ENCODE measurements around the gene ZNF366. TPM values are rescaled to one million over a fixed set of nuclear protein-coding genes. Genes with fewer than 3 reads are reported as not detected.

Gene ZNF366
- polyA plus RNA-seq, 2 of the 4 experiments (the other 2 are of a cell fraction), result not detected

- H3K9me3 ChIP-seq, result no peaks in the 10 kb centered on the region
- DNase-seq (ENCODE audit: low read depth in 1 of 2, low spot score in 1 of 2) (no peak), FAIRE-seq (no peak), ATAC-seq (no peak)
- no peak overlapping the region for H3K27ac ChIP-seq
- no peak overlapping the region for H3K4me2 ChIP-seq
- peaks cover 3% of the 10 kb centered on the region; the same call in 1 of the 3 replicates for H3K4me1 ChIP-seq
- ChIA-PET POLR2A (no interaction called here), CTCF (interaction anchor here (0.8 to 2.0 kb wide), 3 partner anchors 11 to 78 kb away, joined by 3 to 7 read pairs (median 3); no protein-coding TSS in a partner anchor)
- TF ChIP-seq RARB (CRISPR knock-in tag; IDR thresholded peaks at IDR 0.05), result no peak
- TF ChIP-seq E2F6 (IDR thresholded peaks at IDR 0.05; ENCODE audit: borderline replicate concordance, low read depth), result no peak
- TF ChIP-seq NR3C1 (IDR thresholded peaks at IDR 0.05), result no peak
- TF ChIP-seq ZC3H11A (IDR thresholded peaks at IDR 0.05), result no peak
- no peak for TF ChIP-seq RNF2 (IDR thresholded peaks at IDR 0.05; ENCODE audit: borderline replicate concordance, low read depth)
- no peak for TF ChIP-seq NPAS2 (CRISPR knock-in tag; IDR thresholded peaks at IDR 0.05; ENCODE audit: borderline replicate concordance)
- no peak for TF ChIP-seq TP53 (CRISPR knock-in tag; IDR thresholded peaks at IDR 0.05)
- no peak for TF ChIP-seq POLR2AphosphoS2 (conservative IDR thresholded peaks at IDR 0.05; ENCODE audit: low read length)
- no peak for TF ChIP-seq MAZ (IDR thresholded peaks at IDR 0.05; ENCODE audit: borderline replicate concordance, low read depth, low read length)
- no peak for TF ChIP-seq ZFP36 (IDR thresholded peaks at IDR 0.05; ENCODE audit: borderline replicate concordance, partially characterized antibody)
- no peak for TF ChIP-seq CTCF (IDR thresholded peaks at IDR 0.05)
- TF ChIP-seq NFE2L2 (conservative IDR thresholded peaks at IDR 0.05; ENCODE audit: low read length), result no peak
- no peak for TF ChIP-seq CHD4 (IDR thresholded peaks at IDR 0.05; ENCODE audit: borderline replicate concordance)
- no peak overlapping the region for H3K4me3 ChIP-seq
Observed at GRCh38 chr5:72489536-72489935, 17.7 kb downstream of the ZNF366 start.

GRCh38 chr5:72488756-72489155 is 18.5 kb downstream of the ZNF366 start:
- Histone ChIP-seq H3K9me3 (no peaks in the 10 kb centered on the region), H3K4me1 (no peaks in the 10 kb centered on the region), H3K4me2 (no peak overlapping the region), H3K4me3 (no peak overlapping the region), H3K27ac (no peak overlapping the region)
- no peak for TF ChIP-seq BCL3 (IDR thresholded peaks at IDR 0.05)
- TF ChIP-seq GATA3 (IDR thresholded peaks at IDR 0.05; ENCODE audit: borderline replicate concordance), result no peak
- no peak for TF ChIP-seq RFX5 (IDR thresholded peaks at IDR 0.05)
- TF ChIP-seq FOSL2 (IDR thresholded peaks at IDR 0.05), result no peak
- no peak for TF ChIP-seq FOSL2 (CRISPR knock-in tag; IDR thresholded peaks at IDR 0.05)
- no peak for TF ChIP-seq EHF (CRISPR knock-in tag; IDR thresholded peaks at IDR 0.05)
- no peak for FAIRE-seq
- ChIA-PET POLR2A (no interaction called here), CTCF (interaction anchor here (1.1 to 2.0 kb wide), 2 partner anchors 30 to 35 kb away, joined by 3 to 7 read pairs; no protein-coding TSS in a partner anchor)
- DNase-seq (ENCODE audit: low read depth in 1 of 2, low spot score in 1 of 2), result no peak
- ATAC-seq, result no peak

GRCh38 chr5:72487177-72487576 is 20.0 kb downstream of the ZNF366 start:
- ChIA-PET CTCF (interaction anchor here (0.8 to 1.4 kb wide), 3 partner anchors 16 to 179 kb away, joined by 3 to 5 read pairs (median 3); no protein-coding TSS in a partner anchor), POLR2A (no interaction called here)
- H3K4me1 ChIP-seq, result no peaks in the 10 kb centered on the region
- FAIRE-seq, result no peak
- H3K27ac ChIP-seq, result no peak overlapping the region
- WGBS (ENCODE audit: missing lambda C conversion rate), result 91% methylated on average over 2 of the region's 2 CpGs
- no peaks in the 10 kb centered on the region for H3K9me3 ChIP-seq
- DNase-seq (ENCODE audit: low read depth in 1 of 2, low spot score in 1 of 2), result no peak
- ATAC-seq, result no peak
- no peak overlapping the region for H3K4me3 ChIP-seq
- TF ChIP-seq HEYL (CRISPR knock-in tag; IDR thresholded peaks at IDR 0.05) (no peak), HOXB5 (CRISPR knock-in tag; IDR thresholded peaks at IDR 0.05) (no peak)
- H3K4me2 ChIP-seq, result no peak overlapping the region

All from A549 (cell line).